HepG2 (cell line): ENCODE measurements around the gene ATP5F1E.

ENCODE experiments used
- ATF7 ChIP-seq, 2 experiments: fragments of 450-650 bp in 1 of 2; sonication (generic) in 1 of 2; formaldehyde crosslinking in 1 of 2; IDR thresholded peaks; 2 replicates each; pipeline versions ENCODE4 v1.4.0 to v1.6.1; 2016 to 2020; ENCODE audit warnings: antibody characterized with exemption in 1 of 2, mild to moderate bottlenecking in 1 of 2, missing genetic modification reagents in 1 of 2
- ZNF574 ChIP-seq: sonication (generic); formaldehyde crosslinking; IDR thresholded peaks from 2 replicates; pipeline ENCODE4 v1.4.0; 2020; ENCODE audit warnings: missing genetic modification reagents

- TF ChIP-seq ZNF574 (CRISPR knock-in tag), result no peak
- no peak for TF ChIP-seq ATF7 (IDR thresholded peaks at IDR 0.05)
- no peak for TF ChIP-seq ATF7 (CRISPR knock-in tag; IDR thresholded peaks at IDR 0.05)
These were observed 35.9 kb downstream of the ATP5F1E start for GRCh38 chr20:58996226-58996611.
